Fibroblast of gingiva (primary cell): ENCODE results near the gene MAMSTR.
"Not testable (repeated sequence)": the region's sequence is repeated elsewhere in the genome, so short reads cannot be mapped to it uniquely, and the experiment has no call there.

Source experiments
- DNase-seq: peaks from one replicate; pipeline ENCODE4 v3.0.0-alpha.2; 2011; ENCODE audit warnings: low read depth

Gene MAMSTR

GRCh38 chr19:48686088-48686487 lies 33.4 kb downstream of the MAMSTR start:
- DNase-seq, result peak; percentile 71

- DNase-seq, result no peak
Measured at GRCh38 chr19:48685583-48685982, 33.9 kb downstream of the MAMSTR start.

GRCh38 chr19:48683349-48683748 lies 36.2 kb downstream of the MAMSTR start:
- peak; percentile 22 for DNase-seq

GRCh38 chr19:48681127-48681470 lies 38.4 kb downstream of the MAMSTR start:
- no peak for DNase-seq

GRCh38 chr19:48680436-48681126 lies 38.9 kb downstream of the MAMSTR start:
- no peak for DNase-seq

GRCh38 chr19:48680006-48680405 lies 39.5 kb downstream of the MAMSTR start:
- DNase-seq, result not testable (repeated sequence)

- no peak for DNase-seq
Measured at GRCh38 chr19:48678201-48678600, 41.3 kb downstream of the MAMSTR start.

GRCh38 chr19:48676887-48677286 lies 42.6 kb downstream of the MAMSTR start:
- DNase-seq, result no peak

GRCh38 chr19:48676487-48676886 lies 43.0 kb downstream of the MAMSTR start:
- DNase-seq, result no peak

GRCh38 chr19:48674921-48675824 lies 44.4 kb downstream of the MAMSTR start:
- DNase-seq, result peak; percentile 69

- no peak for DNase-seq
Measured at GRCh38 chr19:48674216-48674809, 45.2 kb downstream of the MAMSTR start.

- DNase-seq, result no peak
Measured at GRCh38 chr19:48673436-48674100, 46.0 kb downstream of the MAMSTR start.

- no peak for DNase-seq
Measured at GRCh38 chr19:48672994-48673393, 46.5 kb downstream of the MAMSTR start, which contains the start of gene NTN5. NTN5 (minus strand) TSS chr19:48673017; CDS start chr19:48670986, 2,031 bp downstream.

- DNase-seq, result no peak
Measured at GRCh38 chr19:48671446-48671995, 48.0 kb downstream of the MAMSTR start.

- no peak for DNase-seq
Measured at GRCh38 chr19:48670699-48671445, 48.7 kb downstream of the MAMSTR start.

GRCh38 chr19:48669903-48670668 lies 49.4 kb downstream of the MAMSTR start:
- no peak for DNase-seq

- no peak for DNase-seq
Measured at GRCh38 chr19:48668761-48669160, 50.8 kb downstream of the MAMSTR start.

- no peak for DNase-seq
Measured at GRCh38 chr19:48668332-48668731, 51.2 kb downstream of the MAMSTR start.

GRCh38 chr19:48665786-48666185 lies 53.7 kb downstream of the MAMSTR start:
- no peak for DNase-seq

GRCh38 chr19:48664476-48664875 lies 55.0 kb downstream of the MAMSTR start:
- DNase-seq, result no peak
